NCI-H2107 treated with DMSO at 0.1 percent for 48 hours (cell line): ENCODE results near the gene PROCR.
"Not testable (repeated sequence)": the region's sequence is repeated elsewhere in the genome, so short reads cannot be mapped to it uniquely, and the experiment has no call there.

Experiments used
- DNase-seq: peaks from one replicate; lab custom pipeline; 2025; ENCODE audit not compliant: unreplicated experiment; lab: John Stamatoyannopoulos, UW

The PROCR gene

GRCh38 chr20:35164531-35164930 is 7.3 kb upstream of the PROCR start:
- not testable (repeated sequence) for DNase-seq

DNA sequence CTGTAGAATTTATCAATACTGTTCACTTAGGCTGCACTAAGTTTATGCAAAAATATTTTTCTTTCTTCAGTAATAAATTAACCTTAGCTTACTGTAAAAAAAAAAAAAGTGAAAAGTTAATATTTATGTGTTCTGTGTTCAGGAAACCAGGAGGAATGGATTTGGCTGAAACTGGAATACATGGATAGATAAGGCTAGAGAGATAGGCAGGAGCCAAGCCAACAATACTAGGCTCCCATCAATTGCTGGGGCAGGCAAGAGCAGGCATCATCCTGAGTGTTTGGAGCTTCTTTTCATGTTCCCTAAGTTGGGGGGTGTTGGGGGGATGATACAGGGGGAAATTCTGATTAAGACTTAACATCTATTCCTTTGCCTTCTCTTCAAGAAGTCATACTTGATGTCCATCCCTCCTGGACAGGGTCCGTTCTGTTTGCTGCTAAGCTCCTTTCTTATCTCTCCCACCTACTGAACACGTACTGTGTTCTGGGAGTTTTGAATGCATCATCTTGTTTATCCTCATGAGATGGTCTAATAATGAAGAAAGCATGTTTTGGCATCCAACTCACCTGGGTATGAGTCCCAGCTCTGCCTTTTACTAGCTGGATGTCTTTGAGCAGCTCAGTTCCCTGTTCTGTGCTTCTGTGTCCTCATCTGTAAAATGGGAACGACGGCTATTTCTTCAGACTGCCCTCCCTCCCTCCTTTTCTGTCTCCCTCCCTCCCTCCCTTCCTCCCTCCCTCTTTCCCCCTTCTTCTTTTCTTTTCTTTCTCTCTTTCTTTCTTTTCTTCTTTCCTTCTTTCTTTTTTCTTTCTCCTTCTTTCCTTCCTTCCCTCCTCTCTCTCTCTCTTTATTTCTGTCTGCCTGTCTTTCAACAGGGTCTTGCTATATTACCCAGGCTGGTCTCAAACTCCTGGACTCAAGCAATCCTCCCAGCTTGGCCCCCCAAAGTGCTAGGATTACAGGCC is 6.4 kb upstream of the PROCR start:
- no peak for DNase-seq

- DNase-seq, result no peak
These were observed 5.5 kb upstream of the PROCR start for GRCh38 chr20:35166242-35166830.

DNA sequence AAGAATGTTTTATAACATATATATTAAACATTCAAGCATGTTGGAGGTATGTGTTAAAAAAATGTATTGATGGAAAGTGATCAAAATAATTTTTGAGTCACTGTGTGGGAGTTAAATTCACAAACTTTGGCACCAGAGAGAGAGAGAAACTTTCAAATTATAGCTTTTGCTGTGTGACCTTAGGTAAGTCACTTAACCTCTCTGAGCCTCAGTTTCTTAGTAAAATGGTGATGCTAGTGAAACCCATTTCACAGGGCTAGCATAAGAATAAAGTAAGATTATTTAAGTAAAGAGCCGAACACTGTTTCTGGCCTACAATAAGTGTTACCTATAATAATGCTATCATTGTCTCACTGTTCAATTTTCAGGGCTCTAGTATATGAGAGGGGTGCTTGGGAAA is 4.1 kb upstream of the PROCR start:
- no peak for DNase-seq

DNA sequence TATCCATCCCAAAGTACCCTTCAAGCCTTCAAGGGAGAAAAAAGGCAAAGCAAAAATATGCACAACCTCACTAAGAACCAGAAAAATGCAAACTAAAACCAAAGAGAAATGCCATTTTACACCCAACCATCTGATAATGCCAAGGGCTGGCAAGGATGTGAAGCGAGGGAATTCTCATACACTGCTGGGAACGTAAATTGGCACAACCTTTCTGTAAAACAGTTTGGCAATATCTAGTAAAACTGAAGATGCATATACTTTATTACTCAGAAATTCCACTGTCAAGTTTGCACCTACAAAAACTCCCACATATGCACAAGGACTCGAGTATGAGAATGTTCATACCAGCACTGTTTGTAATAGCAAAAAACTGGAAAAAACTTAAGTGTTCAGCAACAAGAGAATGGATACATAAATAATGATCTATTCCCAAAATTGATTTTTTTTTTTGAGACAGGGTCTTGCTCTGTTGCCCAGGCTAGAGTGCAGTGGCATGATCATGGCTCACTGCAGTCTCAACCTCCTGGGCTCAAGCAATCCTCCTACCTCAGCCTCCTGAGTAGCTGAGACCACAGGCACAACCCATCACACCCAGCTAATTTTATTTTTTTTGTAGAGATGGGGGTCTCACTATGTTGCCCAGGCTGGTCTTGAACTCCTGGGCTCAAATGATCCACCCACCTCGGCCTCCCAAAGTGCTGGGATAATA is 3.0 kb upstream of the PROCR start:
- not testable (repeated sequence) for DNase-seq

DNA sequence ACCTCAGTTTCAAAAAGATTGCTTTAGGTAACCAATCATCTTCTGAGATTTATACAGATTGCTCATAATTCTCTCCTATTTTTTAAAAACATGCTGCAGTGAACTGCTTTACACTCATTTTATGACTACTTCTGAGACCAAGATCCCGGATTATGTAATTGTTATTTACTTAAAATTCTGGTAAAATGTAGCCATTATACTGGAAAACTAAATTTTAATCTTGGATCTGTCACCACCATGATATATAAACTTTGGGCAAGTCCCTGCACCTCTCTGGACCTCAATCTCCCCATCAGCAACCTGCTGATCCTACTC is 477 bp upstream of the PROCR start:
- DNase-seq, result no peak

DNA sequence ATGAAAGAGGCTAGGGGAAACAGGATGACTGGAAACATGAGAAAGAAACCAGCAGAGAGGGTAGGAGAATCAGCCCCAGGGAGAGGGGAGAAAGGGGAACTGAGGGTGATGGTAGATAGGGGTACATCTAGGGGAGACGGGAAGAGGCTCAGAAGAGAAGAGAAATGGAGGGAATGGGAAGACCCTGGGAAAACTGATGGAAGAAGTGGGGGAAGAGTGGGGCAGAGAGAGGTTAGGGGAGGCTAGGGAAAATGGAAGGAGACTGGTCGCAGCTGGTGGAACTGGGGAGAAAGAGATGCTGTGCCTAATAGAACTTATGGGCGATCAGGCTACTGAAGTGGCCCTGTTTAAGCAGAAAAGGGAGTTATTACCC is 548 bp downstream of the PROCR start:
- DNase-seq, result no peak

- DNase-seq, result no peak
These were observed 1.8 kb downstream of the PROCR start for GRCh38 chr20:35173576-35174192.

DNA sequence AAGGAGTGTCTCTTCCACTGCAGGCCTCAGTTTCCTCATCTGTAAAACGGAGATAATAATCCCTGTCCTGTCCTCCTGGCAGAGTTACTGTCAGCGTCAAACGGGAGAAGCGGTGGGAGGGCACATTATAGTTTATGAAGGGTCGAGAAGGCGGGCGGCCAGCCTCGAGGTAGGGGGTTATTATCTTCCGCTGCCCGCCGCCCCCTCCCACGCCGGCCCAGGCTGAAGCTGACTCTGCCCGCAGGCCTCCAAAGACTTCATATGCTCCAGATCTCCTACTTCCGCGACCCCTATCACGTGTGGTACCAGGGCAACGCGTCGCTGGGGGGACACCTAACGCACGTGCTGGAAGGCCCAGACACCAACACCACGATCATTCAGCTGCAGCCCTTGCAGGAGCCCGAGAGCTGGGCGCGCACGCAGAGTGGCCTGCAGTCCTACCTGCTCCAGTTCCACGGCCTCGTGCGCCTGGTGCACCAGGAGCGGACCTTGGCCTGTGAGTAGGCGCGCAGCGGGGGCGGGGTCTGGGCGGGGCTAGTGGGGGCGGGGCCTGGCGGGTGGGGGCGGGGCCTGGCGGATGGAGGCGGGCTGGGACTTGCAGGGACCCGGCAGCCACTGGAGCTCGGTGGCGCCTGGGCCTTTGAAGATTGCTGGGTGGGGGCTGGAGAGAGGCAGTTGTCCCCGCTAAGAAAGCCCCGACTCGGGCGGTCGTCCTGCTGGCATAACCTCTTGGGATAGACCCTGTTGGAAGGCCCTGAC is 2.8 kb downstream of the PROCR start:
- no peak for DNase-seq

DNA sequence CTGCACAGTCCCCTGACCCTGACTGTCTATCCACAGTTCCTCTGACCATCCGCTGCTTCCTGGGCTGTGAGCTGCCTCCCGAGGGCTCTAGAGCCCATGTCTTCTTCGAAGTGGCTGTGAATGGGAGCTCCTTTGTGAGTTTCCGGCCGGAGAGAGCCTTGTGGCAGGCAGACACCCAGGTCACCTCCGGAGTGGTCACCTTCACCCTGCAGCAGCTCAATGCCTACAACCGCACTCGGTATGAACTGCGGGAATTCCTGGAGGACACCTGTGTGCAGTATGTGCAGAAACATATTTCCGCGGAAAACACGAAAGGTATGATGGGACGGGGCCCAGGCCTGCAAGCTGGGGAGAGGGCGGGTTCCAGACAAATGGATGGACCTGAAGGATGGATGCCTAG is 4.3 kb downstream of the PROCR start:
- no peak for DNase-seq

GRCh38 chr20:35179292-35180212 is 7.7 kb downstream of the PROCR start:
- DNase-seq, result no peak

DNA sequence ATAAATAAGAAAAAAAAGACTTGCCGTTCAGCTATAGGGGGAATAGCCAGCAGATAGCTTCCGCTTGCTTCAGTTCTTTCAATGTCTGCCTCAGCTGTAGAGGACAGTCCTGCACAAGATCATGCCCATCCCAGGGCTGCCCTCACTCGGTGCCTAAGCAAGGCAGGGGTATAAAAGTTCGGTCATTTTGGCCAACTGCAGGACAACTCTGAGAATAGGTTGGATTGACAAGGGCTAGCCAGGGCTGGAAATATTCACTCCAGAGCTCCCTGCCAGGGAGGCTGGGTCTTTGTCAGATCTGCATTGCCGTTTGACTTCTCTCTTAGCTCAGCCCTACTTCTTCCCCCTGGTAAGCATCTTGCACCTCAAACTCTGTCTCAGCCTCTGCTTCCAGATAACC is 8.4 kb downstream of the PROCR start:
- no peak for DNase-seq

DNA sequence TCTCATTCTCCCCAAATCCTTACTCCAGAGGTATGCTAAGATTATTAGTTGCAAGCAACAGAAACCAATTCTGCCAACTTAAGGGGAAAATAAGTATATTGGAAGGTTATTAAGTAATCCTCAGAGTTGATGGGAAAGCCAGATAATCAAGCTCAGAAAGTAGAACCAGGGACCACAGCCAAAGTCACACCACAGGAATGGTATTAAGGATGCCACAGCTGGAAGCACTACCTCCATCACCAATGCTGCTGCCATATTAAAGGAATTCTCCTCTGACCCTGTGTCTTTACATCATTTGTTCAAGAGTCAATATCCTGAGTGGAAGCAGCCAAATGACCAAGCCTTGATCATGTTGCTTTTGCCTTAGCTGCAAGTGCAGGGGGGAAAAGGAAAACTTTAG is 9.9 kb downstream of the PROCR start:
- DNase-seq, result no peak

DNA sequence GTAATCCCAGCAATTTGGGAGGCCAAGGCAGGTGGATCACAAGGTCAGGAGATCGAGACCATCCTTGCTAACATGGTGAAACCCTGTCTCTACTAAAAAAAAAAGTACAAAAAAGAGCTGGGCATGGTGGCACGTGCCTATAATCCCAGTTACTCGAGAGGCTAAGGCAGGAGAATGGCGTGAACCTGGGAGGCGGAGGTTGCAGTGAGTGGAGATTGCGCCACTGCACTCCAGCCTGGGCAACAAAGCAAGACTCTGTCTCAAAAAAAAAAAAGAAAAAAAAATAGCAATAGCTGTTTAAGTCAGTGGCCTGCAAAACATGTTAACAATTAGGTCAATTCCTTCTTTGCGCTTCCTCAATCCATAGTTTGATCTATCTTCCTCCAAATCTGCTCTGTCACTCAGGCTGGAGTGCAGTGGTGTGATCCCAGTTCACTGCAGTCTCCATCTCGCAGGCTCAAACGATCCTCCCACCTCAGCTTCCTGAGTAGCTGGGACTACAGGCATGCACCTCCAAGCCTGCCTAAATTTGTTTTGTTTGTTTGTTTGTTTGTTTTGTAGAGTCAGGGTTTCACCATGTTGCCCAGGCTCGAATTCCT is 14.9 kb downstream of the PROCR start:
- DNase-seq, result not testable (repeated sequence)

- DNase-seq, result no peak
These were observed 15.8 kb downstream of the PROCR start for GRCh38 chr20:35187584-35188190.

DNA sequence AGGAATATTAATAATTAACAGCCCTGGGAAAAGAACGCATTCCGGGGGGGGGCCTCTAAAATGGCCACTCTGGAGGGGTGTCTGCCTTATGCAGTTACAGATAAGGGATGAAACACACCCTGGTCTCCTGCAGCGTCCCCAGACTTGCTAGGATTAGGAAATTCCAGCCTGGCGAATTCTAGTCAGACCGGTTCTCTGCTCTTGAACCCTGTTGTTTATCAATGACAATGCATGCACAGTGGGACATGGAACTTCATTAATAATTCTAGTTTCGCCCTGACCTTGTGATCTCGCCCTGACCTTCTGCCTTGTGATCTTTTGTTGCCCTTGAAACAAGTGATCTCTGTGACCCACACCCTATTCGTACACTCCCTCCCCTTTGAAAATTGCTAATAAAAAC is 17.4 kb downstream of the PROCR start:
- DNase-seq, result not testable (repeated sequence)

DNA sequence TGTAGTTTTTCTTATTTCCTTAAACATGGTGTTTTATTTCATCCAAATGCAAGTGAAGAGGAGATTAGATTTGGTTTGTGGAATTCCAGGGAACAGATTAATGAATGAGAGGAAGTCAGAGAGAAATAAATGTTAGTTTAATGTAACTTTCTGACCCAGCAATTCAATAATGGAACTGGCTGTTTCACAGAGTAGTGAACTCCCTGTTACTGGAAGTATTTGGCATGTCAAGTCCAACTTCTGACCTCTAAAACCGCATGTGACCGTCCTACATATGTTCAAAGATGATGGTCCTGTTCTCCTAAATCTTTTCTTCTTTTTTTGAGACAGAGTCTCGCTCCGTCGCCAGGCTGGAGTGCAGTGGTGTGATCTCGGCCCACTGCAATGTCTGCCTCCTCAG is 18.7 kb downstream of the PROCR start:
- DNase-seq, result no peak

DNA sequence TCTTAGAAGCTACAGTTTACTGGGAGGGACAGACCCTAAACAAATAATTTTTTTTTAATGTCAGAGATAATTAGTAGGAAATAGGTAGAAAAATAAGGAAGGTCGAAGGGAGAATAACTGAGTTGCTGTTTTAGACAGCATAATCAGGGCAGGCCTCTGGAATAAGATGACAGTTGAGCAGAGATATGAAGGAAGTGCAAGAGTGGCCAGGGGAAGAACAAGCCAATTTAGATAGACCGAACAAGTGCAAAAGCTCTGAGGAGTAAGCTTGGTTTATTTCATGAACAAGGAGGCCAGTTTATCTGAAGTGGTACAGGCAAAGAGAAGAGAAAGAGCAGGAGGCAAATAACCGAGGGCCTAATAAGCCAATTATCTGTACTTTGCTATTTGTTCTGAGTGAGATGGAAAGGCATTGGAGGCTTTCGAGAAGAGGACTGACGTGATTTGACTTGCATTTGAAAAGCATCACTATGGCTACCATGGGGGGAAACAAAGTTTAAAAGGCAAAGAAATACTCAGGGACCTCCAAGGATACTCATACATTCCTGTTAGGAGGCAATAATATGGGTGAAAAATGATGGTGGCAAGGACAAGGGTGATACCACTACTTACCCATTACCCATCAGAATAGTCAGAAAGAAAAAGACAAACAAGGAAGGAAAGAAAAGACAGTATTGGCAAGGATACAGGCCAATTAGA is 19.7 kb downstream of the PROCR start:
- no peak for DNase-seq
